Common myeloid progenitor, CD34-positive (primary cell): ENCODE measurements around the gene ZG16B.
A peak's percentile ranks its signal among the peaks of the same experiment; 100 is the strongest.

Experiments
- CTCF ChIA-PET: fragments of 350-600 bp; sonication (Branson Sonifier 250); formaldehyde crosslinking; loops from one replicate; lab custom pipeline; 2021; ENCODE audit warnings: antibody characterized with exemption; lab: Charles Lee
- POLR2A ChIA-PET: fragments of 350-600 bp; sonication (Branson Sonifier 250); formaldehyde crosslinking; loops from one replicate; lab custom pipeline; 2021; ENCODE audit warnings: antibody characterized with exemption; lab: Charles Lee
- DNase-seq, 3 donors: peaks; one replicate each; pipeline versions ENCODE4 v3.0.0 to v3.0.0-alpha.2; 2013
- H3K27ac ChIP-seq, 2 experiments: 1 replicate in 1 of 2; 2 replicates in 1 of 2; pipeline ENCODE4 v1.7.0; 2013; ENCODE audit warnings: inconsistent platforms in 2 of 2, low read length in 2 of 2, mild to moderate bottlenecking in 2 of 2, low read depth in 1 of 2, moderate library complexity in 1 of 2; ENCODE audit not compliant: severe bottlenecking in 2 of 2, insufficient read depth in 1 of 2, poor library complexity in 1 of 2
- H3K27me3 ChIP-seq, 5 experiments: replicated peaks in 2 of 5; 1 replicate in 3 of 5; 2 replicates in 2 of 5; pipeline versions ENCODE4 v1.6.1 to v1.7.0; 2013; ENCODE audit warnings: low read length in 4 of 5, mild to moderate bottlenecking in 2 of 5, moderate library complexity in 2 of 5, inconsistent platforms in 1 of 5; ENCODE audit not compliant: insufficient read depth in 5 of 5, control insufficient read depth in 4 of 5
- H3K36me3 ChIP-seq, 4 experiments: 1 replicate in 2 of 4; 2 replicates in 2 of 4; pipeline versions ENCODE4 v1.6.1 to v1.7.0; 2013; ENCODE audit warnings: low read length in 3 of 4, control low read depth in 1 of 4, mild to moderate bottlenecking in 1 of 4; ENCODE audit not compliant: control insufficient read depth in 4 of 4, insufficient read depth in 4 of 4
- H3K4me1 ChIP-seq, 4 experiments: 1 replicate in 3 of 4; 2 replicates in 1 of 4; pipeline versions ENCODE4 v1.6.1 to v1.7.1; 2013; ENCODE audit warnings: low read length in 3 of 4, mild to moderate bottlenecking in 3 of 4, control low read depth in 1 of 4, inconsistent platforms in 1 of 4, moderate library complexity in 1 of 4; ENCODE audit not compliant: control insufficient read depth in 4 of 4, insufficient read depth in 4 of 4; ENCODE audit errors: control extremely low read depth in 1 of 4
- H3K4me3 ChIP-seq, 7 experiments: 1 replicate in 4 of 7; 2 replicates in 3 of 7; pipeline versions ENCODE4 v1.5.1 to v1.7.0; 2013; ENCODE audit warnings: mild to moderate bottlenecking in 7 of 7, low read length in 6 of 7, moderate library complexity in 6 of 7, inconsistent platforms in 2 of 7, low read depth in 2 of 7, control low read depth in 1 of 7; ENCODE audit not compliant: insufficient read depth in 4 of 7, control insufficient read depth in 1 of 7; ENCODE audit errors: extremely low read depth in 1 of 7
- H3K9me3 ChIP-seq, 5 experiments: 1 replicate in 4 of 5; 2 replicates in 1 of 5; pipeline versions ENCODE4 v1.6.1 to v1.7.1; 2013; ENCODE audit warnings: low read length in 4 of 5, mild to moderate bottlenecking in 2 of 5, inconsistent platforms in 1 of 5, low read depth in 1 of 5, moderate library complexity in 1 of 5; ENCODE audit not compliant: control insufficient read depth in 4 of 5, insufficient read depth in 2 of 5; ENCODE audit errors: control extremely low read depth in 1 of 5
- WGBS: methylation state at CpG from one replicate; pipeline ENCODE4 v1.1.5; 2013; ENCODE audit not compliant: insufficient coverage; 5-methylcytosine and 5-hydroxymethylcytosine counted together

Gene ZG16B

DNA sequence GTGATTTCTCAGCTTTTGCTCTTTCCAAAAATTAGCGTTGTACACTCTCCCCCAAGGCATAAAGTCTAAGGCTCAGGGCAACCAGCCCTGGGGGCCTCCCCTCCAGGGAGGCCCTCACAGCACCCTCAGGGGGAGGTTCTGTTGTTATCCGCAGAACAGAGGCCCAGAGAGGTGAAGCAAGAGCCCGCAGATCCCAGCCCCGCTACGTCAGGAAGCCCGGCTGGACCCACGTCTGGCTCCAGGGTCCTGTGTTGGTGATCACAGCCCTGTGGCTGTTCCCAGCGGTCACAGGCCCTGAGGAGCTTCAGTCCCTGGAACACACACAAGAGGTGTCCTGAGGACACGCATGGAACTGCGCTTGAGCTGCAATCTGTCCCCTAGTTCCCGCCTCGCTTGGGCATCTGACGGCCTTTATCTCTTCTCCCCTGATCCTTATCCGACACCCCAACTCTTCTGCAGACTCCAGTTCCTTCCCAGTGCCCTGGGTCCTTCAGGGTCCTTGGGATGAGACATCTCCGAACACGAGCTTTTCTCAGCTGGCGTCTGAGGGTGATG is 1.1 kb upstream of the ZG16B start:
- H3K9me3 ChIP-seq: no peaks in the 10 kb centered on the region
- ChIA-PET CTCF (interaction anchor here (0.6 to 2.8 kb wide), 3 partner anchors 10 to 79 kb away, joined by 3 to 10 read pairs (median 3); no protein-coding TSS in a partner anchor), POLR2A (no interaction called here)
- H3K4me1 ChIP-seq: peaks cover 0 to 20% (median 16%) of the 10 kb centered on the region in 4 experiments
- WGBS: 97% methylated on average over 16 of the region's 17 CpGs
- no peak overlapping the region for H3K27ac ChIP-seq
- no peaks in the 10 kb centered on the region for H3K27me3 ChIP-seq
- no peaks in the 10 kb centered on the region for H3K36me3 ChIP-seq
- no peak for DNase-seq
- H3K4me3 ChIP-seq: no peak overlapping the region

DNA sequence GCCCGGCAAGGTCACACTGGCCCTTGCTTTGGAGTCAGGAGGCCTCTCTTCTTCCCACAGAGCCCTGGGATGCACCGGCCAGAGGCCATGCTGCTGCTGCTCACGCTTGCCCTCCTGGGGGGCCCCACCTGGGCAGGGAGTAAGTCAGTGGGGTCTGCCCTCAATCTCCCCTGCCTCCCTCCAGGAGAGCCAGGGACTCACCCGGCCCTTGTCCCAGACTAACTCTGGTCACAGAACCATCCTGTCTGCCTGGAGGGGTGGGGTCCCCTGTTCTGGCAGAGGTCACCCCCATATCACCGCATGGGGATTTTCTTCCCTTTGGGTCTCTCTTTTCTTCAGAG is 222 bp downstream of the ZG16B start:
- WGBS: 75% methylated on average over 4 of the region's 5 CpGs
- Histone ChIP-seq H3K4me1 (peaks cover 0 to 20% (median 16%) of the 10 kb centered on the region in 4 experiments), H3K36me3 (no peaks in the 10 kb centered on the region), H3K9me3 (no peaks in the 10 kb centered on the region), H3K27me3 (no peaks in the 10 kb centered on the region), H3K27ac (no peak overlapping the region), H3K4me3 (peak overlapping the region in 4 of 7 experiments; percentile 28 to 61 (median 40))
- POLR2A ChIA-PET: no interaction called here
- DNase-seq: no peak
- CTCF ChIA-PET: interaction anchor here (1.0 to 2.8 kb wide), 3 partner anchors 8 to 77 kb away, joined by 3 to 10 read pairs (median 3); no protein-coding TSS in a partner anchor

DNA sequence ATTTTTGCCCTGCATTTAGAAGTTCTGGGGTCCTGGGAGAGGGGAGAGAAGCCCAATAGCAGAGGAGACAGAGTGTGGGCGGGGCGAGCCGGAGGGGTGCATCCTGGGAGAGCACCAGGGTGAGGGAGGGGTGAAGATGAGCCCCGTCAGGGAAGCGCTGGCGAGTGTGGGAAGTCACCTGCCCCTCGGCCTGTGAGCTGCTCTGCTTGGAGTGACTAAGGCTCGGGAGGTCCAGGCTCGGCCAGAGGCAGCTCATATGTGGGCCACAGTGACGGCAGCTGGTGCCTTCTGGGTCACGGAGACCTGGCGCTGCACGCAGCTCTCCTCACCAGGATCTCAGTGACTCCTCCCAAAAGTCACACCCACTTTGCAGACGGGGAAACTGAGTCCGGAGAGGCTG is 1.1 kb downstream of the ZG16B start:
- ChIA-PET POLR2A (no interaction called here), CTCF (interaction anchor here (0.8 to 1.2 kb wide), 3 partner anchors 8 to 37 kb away, joined by 3 to 4 read pairs (median 4); no protein-coding TSS in a partner anchor)
- Histone ChIP-seq H3K4me3 (no peak overlapping the region), H3K27ac (no peak overlapping the region), H3K4me1 (peaks cover 0 to 23% (median 18%) of the 10 kb centered on the region in 4 experiments), H3K9me3 (no peaks in the 10 kb centered on the region), H3K36me3 (no peaks in the 10 kb centered on the region), H3K27me3 (no peaks in the 10 kb centered on the region)
- DNase-seq: no peak
- 99% methylated on average over 10 of the region's 15 CpGs for WGBS

DNA sequence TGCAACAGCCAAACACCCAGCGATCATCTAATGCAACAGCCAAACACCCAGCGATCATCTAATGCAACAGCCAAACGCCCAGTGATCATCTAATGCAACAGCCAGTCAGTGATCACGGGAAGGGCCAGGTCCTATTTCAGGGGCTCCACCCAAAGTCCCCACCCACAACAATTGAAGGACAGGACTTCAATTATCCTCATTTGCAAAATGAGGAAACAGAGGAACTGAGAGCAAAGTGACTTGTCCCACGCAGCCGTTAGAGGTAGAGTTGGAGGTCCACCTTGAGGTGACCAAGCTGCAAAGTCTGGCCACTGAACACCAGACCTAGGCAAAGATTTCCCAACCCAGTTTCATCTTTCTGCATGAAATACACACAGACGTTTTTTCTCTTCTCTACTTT is 3.7 kb downstream of the ZG16B start:
- Histone ChIP-seq H3K36me3 (no peaks in the 10 kb centered on the region), H3K27ac (no peak overlapping the region), H3K27me3 (no peaks in the 10 kb centered on the region), H3K4me1 (peaks cover 0 to 25% (median 21%) of the 10 kb centered on the region in 4 experiments), H3K4me3 (no peak overlapping the region), H3K9me3 (no peaks in the 10 kb centered on the region)
- CTCF ChIA-PET: no interaction called here
- POLR2A ChIA-PET: no interaction called here
- WGBS: 100% methylated on average over 2 of the region's 7 CpGs
- no peak for DNase-seq

DNA sequence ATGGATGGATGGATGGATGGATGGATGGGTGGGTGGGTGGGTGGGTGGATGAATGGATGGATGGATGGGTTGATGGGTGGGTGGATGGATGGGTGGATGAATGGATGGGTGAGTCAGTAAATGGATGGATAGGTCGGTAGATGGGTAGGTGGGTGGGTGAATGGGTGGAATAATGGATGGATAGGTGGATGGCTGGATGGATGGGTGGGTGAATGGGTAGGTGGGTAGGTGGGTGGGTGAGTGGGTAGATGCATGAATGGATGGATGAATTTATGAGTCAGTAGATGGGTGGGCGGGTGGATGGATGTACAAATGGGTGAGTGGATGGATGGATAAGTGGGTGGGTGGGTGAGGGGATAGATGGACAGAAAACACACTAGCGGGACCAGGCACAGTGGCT is 4.9 kb downstream of the ZG16B start:
- POLR2A ChIA-PET: no interaction called here
- H3K27me3 ChIP-seq: no peaks in the 10 kb centered on the region
- WGBS: 100% methylated on average over 2 of the region's 3 CpGs
- H3K27ac ChIP-seq: no peak overlapping the region
- no peaks in the 10 kb centered on the region for H3K36me3 ChIP-seq
- H3K4me1 ChIP-seq: peaks cover 0 to 17% (median 14%) of the 10 kb centered on the region in 4 experiments
- CTCF ChIA-PET: no interaction called here
- H3K4me3 ChIP-seq: no peak overlapping the region
- no peaks in the 10 kb centered on the region for H3K9me3 ChIP-seq
- DNase-seq: no peak

DNA sequence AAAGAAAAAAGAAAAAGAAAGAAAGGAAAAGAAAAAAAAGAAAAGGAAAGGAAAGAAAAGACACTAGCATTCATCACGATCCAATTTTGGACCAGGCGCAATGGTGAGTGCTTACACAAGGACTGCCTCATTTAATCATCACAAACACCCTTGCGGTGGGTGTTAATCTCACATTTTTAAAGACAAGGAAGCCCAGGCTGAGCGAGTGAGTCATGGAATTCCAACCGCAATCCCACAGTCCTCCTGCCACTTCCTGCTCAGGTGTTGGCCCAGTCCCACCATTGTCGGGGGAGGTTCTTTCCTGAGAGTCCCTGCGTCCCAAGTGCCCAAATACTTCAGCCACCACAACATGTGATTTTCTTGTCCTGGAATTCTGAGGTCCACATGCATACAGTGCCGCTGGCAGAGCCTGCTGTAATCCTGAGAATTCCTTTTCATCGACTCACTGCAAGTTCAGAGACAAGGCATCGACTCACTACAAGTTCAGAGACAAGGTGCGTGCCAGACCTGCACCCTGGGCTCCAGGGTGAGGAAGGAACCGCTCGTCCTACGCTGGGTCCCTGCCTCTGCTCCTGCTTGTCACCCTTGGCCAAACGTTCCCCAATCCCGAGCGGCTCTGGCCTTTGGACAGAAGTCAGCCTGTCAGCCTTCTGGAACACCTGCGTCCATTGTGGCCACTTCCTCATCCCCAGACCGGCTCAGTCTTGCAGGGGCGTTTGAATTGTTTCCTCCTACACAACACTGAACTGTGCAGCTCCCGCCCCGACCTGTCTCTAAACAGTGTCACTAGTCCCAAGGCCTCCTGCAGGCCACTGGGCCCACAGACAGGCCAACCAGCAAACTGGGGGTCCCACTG is 5.8 kb downstream of the ZG16B start:
- CTCF ChIA-PET: interaction anchor here (0.7 to 1.0 kb wide), 4 partner anchors 13 to 84 kb away, joined by 3 read pairs; no protein-coding TSS in a partner anchor
- no peak for DNase-seq
- H3K27me3 ChIP-seq: no peaks in the 10 kb centered on the region
- peaks cover 0 to 13% (median 8%) of the 10 kb centered on the region in 4 experiments for H3K4me1 ChIP-seq
- H3K36me3 ChIP-seq: no peaks in the 10 kb centered on the region
- WGBS: 71% methylated on average over 17 of the region's 22 CpGs
- POLR2A ChIA-PET: no interaction called here
- no peak overlapping the region for H3K4me3 ChIP-seq
- H3K27ac ChIP-seq: no peak overlapping the region
- H3K9me3 ChIP-seq: no peaks in the 10 kb centered on the region
